ENCODE measurements around the gene APBA2.

GRCh38 chr15:28892789-28893610, 7.2 kb downstream of the APBA2 start:
- TF ChIP-seq POLR2A (IDR thresholded peaks at IDR 0.05; ENCODE audit: low read depth, low read length) (no peak), MXI1 (IDR thresholded peaks at IDR 0.05; ENCODE audit: borderline replicate concordance, low read depth, low read length) (peak; percentile 85; the same call in 1 of the 2 replicates), CTCF (conservative IDR thresholded peaks at IDR 0.05; ENCODE audit: low read depth, low read length) (no peak), MAFK (IDR thresholded peaks at IDR 0.05; ENCODE audit: low read depth, low read length) (no peak), MAZ (IDR thresholded peaks at IDR 0.05; ENCODE audit: borderline replicate concordance, low read depth, low read length) (no peak), CHD1 (IDR thresholded peaks at IDR 0.05; ENCODE audit: low read depth, low read length) (no peak), NFE2L2 (IDR thresholded peaks at IDR 0.05; ENCODE audit: low read depth, low read length) (no peak), CEBPB (IDR thresholded peaks at IDR 0.05; ENCODE audit: low read depth, low read length) (no peak), USF2 (IDR thresholded peaks at IDR 0.05; ENCODE audit: low read depth, low read length) (peak; percentile 67), ELK1 (IDR thresholded peaks at IDR 0.05; ENCODE audit: borderline replicate concordance, low read depth, low read length) (no peak)
